ENCODE results near the gene ABI2.

GRCh38 chr2:203418271-203418670, 90.1 kb downstream of the ABI2 start:
- TF ChIP-seq CTCF (IDR thresholded peaks at IDR 0.05) (no peak), POLR2A (IDR thresholded peaks at IDR 0.05) (no peak)
